Omental fat pad (tissue), 4 donors: ENCODE measurements around the gene TMEM132C. TPM values are rescaled to one million over a fixed set of nuclear protein-coding genes. Genes with fewer than 3 reads are reported as not detected.

Experiments used
- ATAC-seq: fragments of 150-250 bp; one replicate; pipeline ENCODE4 v1.9.1; 2016; ENCODE audit warnings: mild to moderate bottlenecking, moderate library complexity; ENCODE audit not compliant: low FRiP score
- DNase-seq: peaks from one replicate; pipeline ENCODE4 v3.0.0-alpha.2; 2019; ENCODE audit warnings: low spot score
- small RNA-seq: library from RNA; depleted of rRNA; stranded (forward); fragments of <200 nt; gene quantifications from one replicate; pipeline ENCODE3, GENCODE V24; 2016
- total RNA-seq, 4 donors: library from RNA; depleted of rRNA; stranded (reverse); fragments of >200 nt; gene quantifications; one replicate each; pipeline ENCODE4 v1.1.0, GENCODE V29; 2016
- TF ChIP-seq, protein P1 (sequence below), 3 donors: fragments of 450-650 bp; IDR thresholded peaks; one replicate each; pipeline ENCODE4 v1.5.1; 2016 to 2017; ENCODE audit warnings: antibody characterized with exemption in 3 of 3, mild to moderate bottlenecking in 3 of 3, moderate library complexity in 2 of 3

Gene TMEM132C
- total RNA-seq, 4 donors from 2014 or later, result 15.6 to 109 (median 44.9) TPM

GRCh38 chr12:128752386-128752785 lies 485.4 kb downstream of the TMEM132C start:
- TF ChIP-seq, protein P1, sequence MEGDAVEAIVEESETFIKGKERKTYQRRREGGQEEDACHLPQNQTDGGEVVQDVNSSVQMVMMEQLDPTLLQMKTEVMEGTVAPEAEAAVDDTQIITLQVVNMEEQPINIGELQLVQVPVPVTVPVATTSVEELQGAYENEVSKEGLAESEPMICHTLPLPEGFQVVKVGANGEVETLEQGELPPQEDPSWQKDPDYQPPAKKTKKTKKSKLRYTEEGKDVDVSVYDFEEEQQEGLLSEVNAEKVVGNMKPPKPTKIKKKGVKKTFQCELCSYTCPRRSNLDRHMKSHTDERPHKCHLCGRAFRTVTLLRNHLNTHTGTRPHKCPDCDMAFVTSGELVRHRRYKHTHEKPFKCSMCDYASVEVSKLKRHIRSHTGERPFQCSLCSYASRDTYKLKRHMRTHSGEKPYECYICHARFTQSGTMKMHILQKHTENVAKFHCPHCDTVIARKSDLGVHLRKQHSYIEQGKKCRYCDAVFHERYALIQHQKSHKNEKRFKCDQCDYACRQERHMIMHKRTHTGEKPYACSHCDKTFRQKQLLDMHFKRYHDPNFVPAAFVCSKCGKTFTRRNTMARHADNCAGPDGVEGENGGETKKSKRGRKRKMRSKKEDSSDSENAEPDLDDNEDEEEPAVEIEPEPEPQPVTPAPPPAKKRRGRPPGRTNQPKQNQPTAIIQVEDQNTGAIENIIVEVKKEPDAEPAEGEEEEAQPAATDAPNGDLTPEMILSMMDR (IDR thresholded peaks at IDR 0.05), result no peak
- ATAC-seq, result no peak

DNA sequence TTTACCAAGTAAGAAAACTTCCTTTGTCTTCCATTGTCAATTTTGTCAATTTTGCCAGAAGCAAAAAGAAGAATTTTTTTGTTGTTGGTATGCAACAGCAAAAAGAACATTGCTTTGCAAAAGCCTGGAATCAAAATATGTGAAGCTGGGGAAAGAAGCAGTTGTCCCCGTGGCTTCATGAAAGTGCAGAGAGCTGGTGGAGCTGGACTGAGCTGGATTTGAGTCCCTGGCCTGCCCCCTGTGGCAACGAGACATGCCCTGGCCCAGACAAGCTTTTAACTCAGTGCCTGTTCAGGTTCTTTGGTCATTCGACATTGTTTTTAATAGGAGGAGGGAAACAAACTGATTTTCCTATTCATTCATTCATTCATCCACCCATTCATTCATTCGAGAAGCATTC lies 486.5 kb downstream of the TMEM132C start:
- no peak for DNase-seq
- TF ChIP-seq, protein P1 (IDR thresholded peaks at IDR 0.05), result no peak
- ATAC-seq, result no peak

More at GRCh38 chr12:128752386-128752785, 485.4 kb downstream of the TMEM132C start:
- no peak for DNase-seq

GRCh38 chr12:128754275-128754674 lies 487.3 kb downstream of the TMEM132C start:
- no peak for DNase-seq
- TF ChIP-seq, protein P1 (IDR thresholded peaks at IDR 0.05), result no peak
- no peak for ATAC-seq

DNA sequence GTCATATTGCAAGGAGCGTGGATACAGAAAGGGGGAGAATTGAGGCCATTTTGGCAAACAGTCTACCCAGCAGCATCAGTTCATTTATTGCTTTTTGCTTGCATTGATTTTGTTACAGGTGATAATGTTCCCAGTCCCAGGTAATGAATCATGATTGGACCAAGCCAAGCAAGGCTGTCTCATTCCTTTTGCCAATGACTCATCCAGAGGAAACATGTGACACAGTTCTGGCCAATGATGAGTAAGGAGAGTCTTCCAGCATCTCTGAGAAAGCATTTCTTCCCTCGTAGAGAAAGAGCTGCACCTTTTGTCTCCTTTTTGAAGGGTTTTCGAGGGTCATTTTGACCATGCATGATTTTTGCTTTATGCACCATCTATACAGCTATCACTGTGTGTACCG lies 488.6 kb downstream of the TMEM132C start:
- DNase-seq, result no peak
- TF ChIP-seq, protein P1 (IDR thresholded peaks at IDR 0.05), result no peak
- ATAC-seq, result no peak

Small RNA genes within 50 kb of the gene (small RNA-seq; reads per million reads assigned to genes)
- not detected for gene MIR3612
- gene MIR4419B, result not detected
